SH-SY5Y (cell line): ENCODE results near the gene C11orf42.

Experiments used
- GATA2 ChIP-seq: IDR thresholded peaks from 2 replicates; pipeline ENCODE4 v1.6.1; 2011; ENCODE audit warnings: mild to moderate bottlenecking, low read depth, low read length
- GATA3 ChIP-seq: IDR thresholded peaks from 2 replicates; pipeline ENCODE4 v1.6.1; 2011; ENCODE audit warnings: low read depth, mild to moderate bottlenecking, low read length, moderate library complexity

Gene C11orf42

GRCh38 chr11:6234387-6235107 is 29.2 kb downstream of the C11orf42 start, which contains the start of gene FHIP1B:
FHIP1B (minus strand) TSS chr11:6234636; CDS start chr11:6224516, 10,120 bp downstream.
- TF ChIP-seq GATA2 (no peak), GATA3 (no peak)

GRCh38 chr11:6237266-6237665 is 31.9 kb downstream of the C11orf42 start:
- TF ChIP-seq GATA2 = no peak
- no peak for TF ChIP-seq GATA3

- TF ChIP-seq GATA2 = no peak
- no peak for TF ChIP-seq GATA3
Measured at GRCh38 chr11:6237761-6238302, 32.5 kb downstream of the C11orf42 start.

- TF ChIP-seq GATA2 (no peak), GATA3 (no peak)
Measured at GRCh38 chr11:6238902-6239301, 33.5 kb downstream of the C11orf42 start, which contains the start of gene CNGA4. CNGA4 (plus strand) TSS chr11:6239089; CDS start chr11:6239207, 118 bp downstream.

GRCh38 chr11:6240139-6240538 is 34.8 kb downstream of the C11orf42 start:
- TF ChIP-seq GATA3 (no peak), GATA2 (no peak)

GRCh38 chr11:6240781-6241180 is 35.4 kb downstream of the C11orf42 start:
- TF ChIP-seq GATA2 (no peak), GATA3 (no peak)

GRCh38 chr11:6241316-6241715 is 36.0 kb downstream of the C11orf42 start:
- TF ChIP-seq GATA3 = no peak
- no peak for TF ChIP-seq GATA2

GRCh38 chr11:6245536-6245935 is 40.2 kb downstream of the C11orf42 start:
- TF ChIP-seq GATA2 (no peak), GATA3 (no peak)

GRCh38 chr11:6248248-6248647 is 42.9 kb downstream of the C11orf42 start:
- TF ChIP-seq GATA3 (no peak), GATA2 (no peak)

GRCh38 chr11:6249770-6250555 is 44.6 kb downstream of the C11orf42 start:
- TF ChIP-seq GATA3 (no peak), GATA2 (no peak)

- no peak for TF ChIP-seq GATA2
Measured at GRCh38 chr11:6251120-6251733, 45.9 kb downstream of the C11orf42 start.

GRCh38 chr11:6251990-6252473 is 46.7 kb downstream of the C11orf42 start:
- TF ChIP-seq GATA3 (no peak), GATA2 (no peak)

- TF ChIP-seq GATA2 (no peak), GATA3 (no peak)
Measured at GRCh38 chr11:6253197-6253596, 47.8 kb downstream of the C11orf42 start.

- TF ChIP-seq GATA2 (no peak), GATA3 (no peak)
Measured at GRCh38 chr11:6258141-6258540, 52.8 kb downstream of the C11orf42 start.

GRCh38 chr11:6258571-6259081 is 53.3 kb downstream of the C11orf42 start:
- no peak for TF ChIP-seq GATA2
- no peak for TF ChIP-seq GATA3
